NCI-H1092 (cell line): ENCODE measurements around the gene CAMTA1.
"Not testable (repeated sequence)": the region's sequence is repeated elsewhere in the genome, so short reads cannot be mapped to it uniquely, and the experiment has no call there.

Experiments used
- DNase-seq: peaks from one replicate; lab custom pipeline; 2025; lab: John Stamatoyannopoulos, UW

Gene CAMTA1

GRCh38 chr1:6785318-6785727 is at the start of gene CAMTA1:
CAMTA1 (plus strand) TSS chr1:6785454; CDS start chr1:6785531, 77 bp downstream.
- no peak for DNase-seq

- no peak for DNase-seq
These were observed 46.1 kb upstream of the CAMTA1 start for GRCh38 chr1:6738987-6739676.

GRCh38 chr1:6742676-6743188 is 42.5 kb upstream of the CAMTA1 start:
- DNase-seq: not testable (repeated sequence)

- no peak for DNase-seq
These were observed 41.8 kb upstream of the CAMTA1 start for GRCh38 chr1:6743189-6744101.

- DNase-seq: no peak
These were observed 40.2 kb upstream of the CAMTA1 start for GRCh38 chr1:6745073-6745472.

GRCh38 chr1:6747674-6748073 is 37.6 kb upstream of the CAMTA1 start:
- DNase-seq: no peak

GRCh38 chr1:6750490-6750889 is 34.8 kb upstream of the CAMTA1 start:
- no peak for DNase-seq

- no peak for DNase-seq
These were observed 31.7 kb upstream of the CAMTA1 start for GRCh38 chr1:6753320-6754140.

GRCh38 chr1:6756457-6756856 is 28.8 kb upstream of the CAMTA1 start:
- no peak for DNase-seq

GRCh38 chr1:6757719-6758435 is 27.4 kb upstream of the CAMTA1 start:
- DNase-seq: no peak

- no peak for DNase-seq
These were observed 24.0 kb upstream of the CAMTA1 start for GRCh38 chr1:6761196-6761737.

- no peak for DNase-seq
These were observed 23.2 kb upstream of the CAMTA1 start for GRCh38 chr1:6762060-6762459.

GRCh38 chr1:6770751-6771440 is 14.4 kb upstream of the CAMTA1 start:
- DNase-seq: no peak

GRCh38 chr1:6771441-6771769 is 13.8 kb upstream of the CAMTA1 start:
- no peak for DNase-seq

- no peak for DNase-seq
These were observed 10.9 kb upstream of the CAMTA1 start for GRCh38 chr1:6774381-6774780.

GRCh38 chr1:6775261-6776043 is 9.8 kb upstream of the CAMTA1 start:
- DNase-seq: no peak

GRCh38 chr1:6776389-6776788 is 8.9 kb upstream of the CAMTA1 start:
- no peak for DNase-seq

GRCh38 chr1:6776895-6777294 is 8.4 kb upstream of the CAMTA1 start:
- no peak for DNase-seq

GRCh38 chr1:6777813-6778212 is 7.4 kb upstream of the CAMTA1 start:
- DNase-seq: no peak
